Kidney epithelial cell (primary cell): Measurements from ENCODE around the gene MRPL40. TPM values are rescaled to one million over a fixed set of nuclear protein-coding genes. Genes with fewer than 3 reads are reported as not detected.

Experiments
- DNase-seq: peaks from one replicate; pipeline ENCODE4 v3.0.0-alpha.2; 2010; ENCODE audit warnings: low read depth
- H3K27me3 ChIP-seq: 2 replicates; pipeline ENCODE4 v1.6.0; 2011; ENCODE audit warnings: low read length; ENCODE audit not compliant: control insufficient read depth, insufficient read depth
- H3K36me3 ChIP-seq: 2 replicates; pipeline ENCODE4 v1.5.1; 2011; ENCODE audit warnings: low read length; ENCODE audit not compliant: control insufficient read depth, insufficient read depth
- H3K4me3 ChIP-seq: 2 replicates; pipeline ENCODE4 v1.5.1; 2011; ENCODE audit warnings: low read depth, mild to moderate bottlenecking, control low read depth, low read length
- CTCF ChIP-seq: IDR thresholded peaks from 2 replicates; pipeline ENCODE4 v1.5.1; 2011; ENCODE audit warnings: mild to moderate bottlenecking, moderate library complexity, low read length, control low read depth, inconsistent platforms; ENCODE audit not compliant: insufficient read depth, poor library complexity, severe bottlenecking
- total RNA-seq: library from RNA; depleted of rRNA; stranded (reverse); fragments of >200 nt; gene quantifications from 2 replicates; pipeline ENCODE4 v1.2.3, GENCODE V29; 2015

Gene MRPL40
- total RNA-seq, 1 donor from 2014 or later, result 47.2 TPM

- no peaks in the 10 kb centered on the region for H3K27me3 ChIP-seq
- H3K4me3 ChIP-seq, result no peak overlapping the region
- peaks cover 1% of the 10 kb centered on the region for H3K36me3 ChIP-seq
- no peak for TF ChIP-seq CTCF
- DNase-seq, result no peak
Measured at GRCh38 chr22:19483481-19484244, 51.3 kb downstream of the MRPL40 start.

Other genes starting within 250 kb of the MRPL40 start
- 25.9 and 28.2 TPM in 2 replicates for gene CLTCL1, start 140.8 kb upstream of the MRPL40 start, total RNA-seq
- 31.8 and 35.5 TPM in 2 replicates for gene HIRA, start 812 bp upstream of the MRPL40 start, total RNA-seq
- 37.9 and 42.3 TPM in 2 replicates for gene C22orf39, start 15.2 kb downstream of the MRPL40 start, total RNA-seq
- 48.9 and 50.9 TPM in 2 replicates for gene UFD1, start 46.6 kb downstream of the MRPL40 start, total RNA-seq
- 5.6 and 10.5 TPM in 2 replicates for gene CDC45, start 47.4 kb downstream of the MRPL40 start, total RNA-seq
- gene CLDN5, start 91.9 kb downstream of the MRPL40 start, total RNA-seq, result 1.6 and 1.7 TPM in 2 replicates